Measurements from ENCODE around the gene CNOT3. TPM values are rescaled to one million over a fixed set of nuclear protein-coding genes. Genes with fewer than 3 reads are reported as not detected.
A peak's percentile ranks its signal among the peaks of the same experiment; 100 is the strongest.

Gene CNOT3
- total and polyA plus RNA-seq, 2 of the 13 experiments (the other 11 are each of a cell fraction or from before 2014, with no cell fraction given) = 4.3 to 5.8 TPM

GRCh38 chr19:54158812-54159351 lies 21.3 kb downstream of the CNOT3 start:
- Histone ChIP-seq H3K27ac (ENCODE audit: extremely low read length, insufficient read depth, low read length) (peak overlapping the region; percentile 90), H3K27me3 (ENCODE audit: control insufficient read depth in 1 of 2, insufficient read depth in 2 of 2, low read length in 2 of 2) (no peaks in the 10 kb centered on the region; a peak in 1 of 5 replicates), H3K36me3 (replicated peaks in 1 of 2; ENCODE audit: control insufficient read depth in 1 of 2, insufficient read depth in 2 of 2, low read length in 2 of 2) (peaks cover 10 to 40% of the 10 kb centered on the region in 2 experiments), H2AFZ (ENCODE audit: low read length) (no peak overlapping the region), H3K79me2 (ENCODE audit: insufficient read depth, low read length) (peaks cover 13% of the 10 kb centered on the region), H4K20me1 (ENCODE audit: insufficient read depth, low read length) (no peaks in the 10 kb centered on the region), H3K9ac (ENCODE audit: insufficient read depth, low read depth, low read length) (peak overlapping the region; percentile 80), H3K4me2 (ENCODE audit: low read depth, low read length) (peak overlapping the region; percentile 97), H3K4me1 (ENCODE audit: insufficient read depth, low read length) (peaks cover 13% of the 10 kb centered on the region), H3K9me3 (ENCODE audit: low read length) (no peaks in the 10 kb centered on the region), H3K4me3 (replicated peaks in 1 of 3; ENCODE audit: insufficient read depth in 1 of 3, low read depth in 2 of 3, low read length in 3 of 3) (peak overlapping the region; percentile 66 to 90 (median 80))
- WGBS (ENCODE audit: low lambda C conversion rate) = 45% methylated on average over 19 of the region's 19 CpGs
- peak; percentile 18 for FAIRE-seq
- BruUV-seq (replicated peaks) = TSS peak; percentile 85
- in situ Hi-C loops (cut with HindIII; ENCODE audit: extremely low pct_ligation_motif_present, low pct_unique_long_range_greater_than_20kb) (no loop called here), intact Hi-C loops (cut with micrococcal nuclease; ENCODE audit: unreplicated experiment) (loop anchor here (2.0 kb wide), 1 partner anchor 72 kb away; no protein-coding TSS in a partner anchor)
- CTCF ChIA-PET (ENCODE audit: low intra/inter-chr PET ratio, low total read pairs) = no interaction called here
- TF ChIP-seq ZMYM2 (CRISPR knock-in tag; IDR thresholded peaks at IDR 0.05) = peak; percentile 43; the same call in 1 of the 2 replicates
- no peak for TF ChIP-seq ZNF296 (CRISPR knock-in tag; conservative IDR thresholded peaks at IDR 0.05)
- no peak for TF ChIP-seq NONO (IDR thresholded peaks at IDR 0.05)
- TF ChIP-seq NONO (CRISPR knock-in tag; conservative IDR thresholded peaks at IDR 0.05) = peak; percentile 10; the same call in 1 of the 2 replicates
- peak; percentile 60; the same call in 1 of the 2 replicates for TF ChIP-seq MTERF4 (CRISPR knock-in tag; IDR thresholded peaks at IDR 0.05)
- TF ChIP-seq THRA (CRISPR knock-in tag; IDR thresholded peaks at IDR 0.05; ENCODE audit: borderline replicate concordance) = 0 out of 2 replicates have a peak, but pooled peaks have one; percentile 0
- 0 out of 2 replicates have a peak, but pooled peaks have one; percentile 19 for TF ChIP-seq GZF1 (CRISPR knock-in tag; IDR thresholded peaks at IDR 0.05)
- 0 out of 2 replicates have a peak, but pooled peaks have one; percentile 31 for TF ChIP-seq ZNF354B (CRISPR knock-in tag; IDR thresholded peaks at IDR 0.05)
- no peak for TF ChIP-seq ZSCAN25 (CRISPR knock-in tag; IDR thresholded peaks at IDR 0.05)
- TF ChIP-seq ZFP62 (CRISPR knock-in tag; IDR thresholded peaks at IDR 0.05) = no peak
- no peak for TF ChIP-seq HDAC1 (CRISPR knock-in tag; IDR thresholded peaks at IDR 0.05)
- no peak for TF ChIP-seq NFE2 (CRISPR knock-in tag; IDR thresholded peaks at IDR 0.05)
- 0 out of 2 replicates have a peak, but pooled peaks have one; percentile 16 for TF ChIP-seq ZKSCAN8 (CRISPR knock-in tag; IDR thresholded peaks at IDR 0.05; ENCODE audit: borderline replicate concordance)
- TF ChIP-seq ZNF446 (CRISPR knock-in tag; IDR thresholded peaks at IDR 0.05) = 0 out of 2 replicates have a peak, but pooled peaks have one; percentile 47
- 0 out of 2 replicates have a peak, but pooled peaks have one; percentile 74 for TF ChIP-seq ARID2 (CRISPR knock-in tag; IDR thresholded peaks at IDR 0.05; ENCODE audit: borderline replicate concordance)
- peak; percentile 55; the same call in 1 of the 2 replicates for TF ChIP-seq SNAPC2 (CRISPR knock-in tag; IDR thresholded peaks at IDR 0.05)
- 0 out of 2 replicates have a peak, but pooled peaks have one; percentile 17 for TF ChIP-seq UBTF (CRISPR knock-in tag; IDR thresholded peaks at IDR 0.05)
- peak; percentile 74; the same call in 1 of the 2 replicates for TF ChIP-seq ZNF709 (CRISPR knock-in tag; IDR thresholded peaks at IDR 0.05)
- 0 out of 2 replicates have a peak, but pooled peaks have one; percentile 4 for TF ChIP-seq ZNF746 (CRISPR knock-in tag; IDR thresholded peaks at IDR 0.05)
- no peak for ATAC-seq
- no peak for DNase-seq (ENCODE audit: low spot score)
- POLR2A ChIA-PET = interaction anchor here (0.9 to 3.2 kb wide), 8 partner anchors 20 to 51 kb away, joined by 4 to 48 read pairs (median 8); partner anchors contain the start of genes CNOT3, MBOAT7, PRPF31 and RPS9

Data from HepG2 (cell line).